ENCODE results near the gene CYSTM1. TPM values are rescaled to one million over a fixed set of nuclear protein-coding genes. Genes with fewer than 3 reads are reported as not detected.

Gene CYSTM1
- total RNA-seq, 1 donor from 2014 or later = 93.3 TPM

- intact Hi-C loops (cut with micrococcal nuclease) = no loop called here
- Histone ChIP-seq H3K27ac (replicated peaks) (peak overlapping the region; percentile 80), H3K9me3 (replicated peaks) (no peaks in the 10 kb centered on the region), H3K4me3 (peak overlapping the region; percentile 7), H3K4me1 (peaks cover 55% of the 10 kb centered on the region), H3K27me3 (ENCODE audit: low read depth) (no peaks in the 10 kb centered on the region), H3K36me3 (no peaks in the 10 kb centered on the region)
- DNase-seq = peak; percentile 32
- TF ChIP-seq CTCF (IDR thresholded peaks at IDR 0.05; ENCODE audit: borderline replicate concordance) = no peak
Observed at GRCh38 chr5:140228364-140228837, 53.4 kb downstream of the CYSTM1 start.

GRCh38 chr5:140230373-140230772 is 55.4 kb downstream of the CYSTM1 start:
- no peaks in the 10 kb centered on the region for H3K36me3 ChIP-seq
- H3K9me3 ChIP-seq (replicated peaks) = no peaks in the 10 kb centered on the region
- peaks cover 41% of the 10 kb centered on the region for H3K4me1 ChIP-seq
- TF ChIP-seq CTCF (IDR thresholded peaks at IDR 0.05; ENCODE audit: borderline replicate concordance) = no peak
- H3K4me3 ChIP-seq = no peak overlapping the region
- no peak for DNase-seq
- H3K27me3 ChIP-seq (ENCODE audit: low read depth) = no peaks in the 10 kb centered on the region
- intact Hi-C loops (cut with micrococcal nuclease) = loop anchor here (10.0 kb wide), 1 partner anchor 56 kb away; the partner anchor contains the start of gene CYSTM1
- H3K27ac ChIP-seq (replicated peaks) = no peak overlapping the region

GRCh38 chr5:140232731-140233130 is 57.7 kb downstream of the CYSTM1 start:
- Histone ChIP-seq H3K36me3 (no peaks in the 10 kb centered on the region), H3K27ac (replicated peaks) (no peak overlapping the region), H3K4me3 (no peak overlapping the region), H3K4me1 (peaks cover 39% of the 10 kb centered on the region), H3K9me3 (replicated peaks) (no peaks in the 10 kb centered on the region), H3K27me3 (ENCODE audit: low read depth) (no peaks in the 10 kb centered on the region)
- DNase-seq = no peak
- TF ChIP-seq CTCF (IDR thresholded peaks at IDR 0.05; ENCODE audit: borderline replicate concordance) = no peak
- intact Hi-C loops (cut with micrococcal nuclease) = loop anchor here (10.0 kb wide), 1 partner anchor 58 kb away; the partner anchor contains the start of gene CYSTM1

GRCh38 chr5:140234377-140234989 is 59.5 kb downstream of the CYSTM1 start:
- H3K4me1 ChIP-seq = peaks cover 28% of the 10 kb centered on the region

More at GRCh38 chr5:140234377-140234989, 59.5 kb downstream of the CYSTM1 start:
- intact Hi-C loops (cut with micrococcal nuclease) = loop anchor here (10.0 kb wide), 1 partner anchor 60 kb away; the partner anchor contains the start of gene CYSTM1
- Histone ChIP-seq H3K4me3 (no peak overlapping the region), H3K36me3 (no peaks in the 10 kb centered on the region), H3K9me3 (replicated peaks) (no peaks in the 10 kb centered on the region), H3K27me3 (ENCODE audit: low read depth) (no peaks in the 10 kb centered on the region), H3K27ac (replicated peaks) (no peak overlapping the region)
- DNase-seq = no peak
- TF ChIP-seq CTCF (IDR thresholded peaks at IDR 0.05; ENCODE audit: borderline replicate concordance) = no peak

All from left ventricle myocardium inferior (tissue), 1 donor.